ENCODE data around the gene CHCHD3. TPM values are rescaled to one million over a fixed set of nuclear protein-coding genes. Genes with fewer than 3 reads are reported as not detected.

CHCHD3 gene
- total and polyA plus RNA-seq, 9 of the 15 experiments (the other 6 are each of a cell fraction or from before 2014, with no cell fraction given): 66.2 to 279 (median 204) TPM

DNA sequence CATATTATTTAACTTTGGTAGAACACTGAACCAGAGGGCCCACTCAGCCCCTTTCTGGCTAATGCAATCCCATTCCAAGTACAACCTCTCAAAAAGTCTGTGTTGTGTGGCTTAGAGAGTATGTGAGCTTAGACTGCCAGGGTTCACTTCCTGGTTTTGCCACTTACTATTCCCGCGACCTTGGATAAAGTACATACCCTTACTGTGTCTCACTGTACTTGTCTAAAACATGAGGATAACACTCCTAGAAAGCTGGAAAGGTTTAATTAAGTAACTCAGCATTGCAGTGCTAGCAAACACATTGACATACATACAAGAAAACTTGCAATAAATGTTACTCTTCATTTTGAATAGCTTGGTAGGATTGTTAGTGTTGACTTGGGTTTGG is 215.8 kb downstream of the CHCHD3 start:
- Histone ChIP-seq H3K4me1 (replicated peaks in 1 of 2; ENCODE audit: control insufficient read depth in 2 of 2, insufficient read depth in 2 of 2, low read length in 2 of 2) (no peaks in the 10 kb centered on the region; a peak in 1 of 5 replicates), H3K9me1 (ENCODE audit: control insufficient read depth, insufficient read depth, low read length) (no peaks in the 10 kb centered on the region), H3K4me3 (no peak overlapping the region), H3K4me2 (ENCODE audit: insufficient read depth, low read length) (no peak overlapping the region), H3K36me3 (ENCODE audit: control insufficient read depth, insufficient read depth, low read length) (peaks cover 10% of the 10 kb centered on the region; the same call in 2 of the 3 replicates), H3K9ac (ENCODE audit: insufficient read depth in 1 of 2, low read depth in 2 of 2, low read length in 2 of 2) (no peak overlapping the region), H2AFZ (ENCODE audit: low read depth, low read length) (no peak overlapping the region), H3K27me3 (ENCODE audit: control insufficient read depth in 2 of 2, insufficient read depth in 2 of 2, low read length in 2 of 2) (no peaks in the 10 kb centered on the region), H3K27ac (ENCODE audit: extremely low read depth, low read depth, low read length) (no peak overlapping the region), H3K9me3 (replicated peaks; ENCODE audit: control insufficient read depth, insufficient read depth, low read depth, low read length) (no peaks in the 10 kb centered on the region), H4K20me1 (replicated peaks; ENCODE audit: control insufficient read depth, insufficient read depth, low read length) (peaks cover 4% of the 10 kb centered on the region; the same call in 1 of the 2 replicates), H3K79me2 (ENCODE audit: control insufficient read depth, insufficient read depth, low read length) (no peaks in the 10 kb centered on the region)
- intact Hi-C loops (cut with micrococcal nuclease): no loop called here
- CTCF ChIA-PET (ENCODE audit: low intra/inter-chr PET ratio): no interaction called here
- in situ Hi-C loops (cut with MboI): no loop called here
- DNase-seq (ENCODE audit: extremely low read depth in 1 of 4, low spot score in 3 of 4) (no peak), FAIRE-seq (no peak), ATAC-seq (no peak)
- no peak for TF ChIP-seq ZNF121 (CRISPR knock-in tag; conservative IDR thresholded peaks at IDR 0.05)
- TF ChIP-seq RBFOX2 (IDR thresholded peaks at IDR 0.05; ENCODE audit: low read depth, low read length): no peak
- TF ChIP-seq, protein P1, sequence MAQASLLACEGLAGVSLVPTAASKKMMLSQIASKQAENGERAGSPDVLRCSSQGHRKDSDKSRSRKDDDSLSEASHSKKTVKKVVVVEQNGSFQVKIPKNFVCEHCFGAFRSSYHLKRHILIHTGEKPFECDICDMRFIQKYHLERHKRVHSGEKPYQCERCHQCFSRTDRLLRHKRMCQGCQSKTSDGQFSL (CRISPR knock-in tag; IDR thresholded peaks at IDR 0.05): no peak
- TF ChIP-seq, protein P1 (tag; IDR thresholded peaks at IDR 0.05): no peak
- no peak for TF ChIP-seq KAT2B (IDR thresholded peaks at IDR 0.05; ENCODE audit: low read depth, low read length)
- TF ChIP-seq ZNF75A (CRISPR knock-in tag; IDR thresholded peaks at IDR 0.05): no peak
- TF ChIP-seq, protein P2, sequence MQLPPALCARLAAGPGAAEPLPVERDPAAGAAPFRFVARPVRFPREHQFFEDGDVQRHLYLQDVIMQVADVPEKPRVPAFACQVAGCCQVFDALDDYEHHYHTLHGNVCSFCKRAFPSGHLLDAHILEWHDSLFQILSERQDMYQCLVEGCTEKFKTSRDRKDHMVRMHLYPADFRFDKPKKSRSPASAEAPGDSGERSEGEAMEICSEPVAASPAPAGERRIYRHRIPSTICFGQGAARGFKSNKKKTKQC (CRISPR knock-in tag; IDR thresholded peaks at IDR 0.05): no peak
- TF ChIP-seq DMBX1 (CRISPR knock-in tag; IDR thresholded peaks at IDR 0.05; ENCODE audit: borderline replicate concordance): no peak
- no peak for TF ChIP-seq IRF2 (CRISPR knock-in tag; IDR thresholded peaks at IDR 0.05)
- TF ChIP-seq, protein P3, sequence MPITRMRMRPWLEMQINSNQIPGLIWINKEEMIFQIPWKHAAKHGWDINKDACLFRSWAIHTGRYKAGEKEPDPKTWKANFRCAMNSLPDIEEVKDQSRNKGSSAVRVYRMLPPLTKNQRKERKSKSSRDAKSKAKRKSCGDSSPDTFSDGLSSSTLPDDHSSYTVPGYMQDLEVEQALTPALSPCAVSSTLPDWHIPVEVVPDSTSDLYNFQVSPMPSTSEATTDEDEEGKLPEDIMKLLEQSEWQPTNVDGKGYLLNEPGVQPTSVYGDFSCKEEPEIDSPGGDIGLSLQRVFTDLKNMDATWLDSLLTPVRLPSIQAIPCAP (CRISPR knock-in tag; IDR thresholded peaks at IDR 0.05; ENCODE audit: borderline replicate concordance): no peak
- TF ChIP-seq SNRNP70 (optimal IDR thresholded peaks at IDR 0.05; ENCODE audit: low read depth, low read length): no peak
- no peak for TF ChIP-seq CBFA2T2 (conservative IDR thresholded peaks at IDR 0.05)
- no peak for TF ChIP-seq ZNF583 (CRISPR knock-in tag; IDR thresholded peaks at IDR 0.05)
- no peak for TF ChIP-seq CREB1 (IDR thresholded peaks at IDR 0.05)
- TF ChIP-seq CREB1 (CRISPR knock-in tag; IDR thresholded peaks at IDR 0.05): no peak
- TF ChIP-seq, protein P4, sequence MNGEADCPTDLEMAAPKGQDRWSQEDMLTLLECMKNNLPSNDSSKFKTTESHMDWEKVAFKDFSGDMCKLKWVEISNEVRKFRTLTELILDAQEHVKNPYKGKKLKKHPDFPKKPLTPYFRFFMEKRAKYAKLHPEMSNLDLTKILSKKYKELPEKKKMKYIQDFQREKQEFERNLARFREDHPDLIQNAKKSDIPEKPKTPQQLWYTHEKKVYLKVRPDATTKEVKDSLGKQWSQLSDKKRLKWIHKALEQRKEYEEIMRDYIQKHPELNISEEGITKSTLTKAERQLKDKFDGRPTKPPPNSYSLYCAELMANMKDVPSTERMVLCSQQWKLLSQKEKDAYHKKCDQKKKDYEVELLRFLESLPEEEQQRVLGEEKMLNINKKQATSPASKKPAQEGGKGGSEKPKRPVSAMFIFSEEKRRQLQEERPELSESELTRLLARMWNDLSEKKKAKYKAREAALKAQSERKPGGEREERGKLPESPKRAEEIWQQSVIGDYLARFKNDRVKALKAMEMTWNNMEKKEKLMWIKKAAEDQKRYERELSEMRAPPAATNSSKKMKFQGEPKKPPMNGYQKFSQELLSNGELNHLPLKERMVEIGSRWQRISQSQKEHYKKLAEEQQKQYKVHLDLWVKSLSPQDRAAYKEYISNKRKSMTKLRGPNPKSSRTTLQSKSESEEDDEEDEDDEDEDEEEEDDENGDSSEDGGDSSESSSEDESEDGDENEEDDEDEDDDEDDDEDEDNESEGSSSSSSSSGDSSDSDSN (IDR thresholded peaks at IDR 0.05; ENCODE audit: borderline replicate concordance in 1 of 2, low read depth in 2 of 2, low read length in 2 of 2): no peak
- TF ChIP-seq ZNF507 (tag; conservative IDR thresholded peaks at IDR 0.05): no peak
- WGBS (ENCODE audit: insufficient coverage, low coverage, missing lambda C conversion rate): 100% methylated on average over 2 of the region's 2 CpGs
- POLR2A ChIA-PET: no interaction called here
- BruUV-seq (replicated peaks): no TSS peak

Measured in K562 (cell line).